GM21390 (cell line): ENCODE measurements around the gene ALLC.
"Not testable (repeated sequence)": the region's sequence is repeated elsewhere in the genome, so short reads cannot be mapped to it uniquely, and the experiment has no call there.

Source experiments
- ATAC-seq: cut with Tn5 transposase; IDR thresholded peaks from one replicate; pipeline ENCODE4 v1.9.1; 2021; ENCODE audit not compliant: unreplicated experiment

ALLC gene

GRCh38 chr2:3626118-3626811, 31.7 kb upstream of the ALLC start:
- ATAC-seq: no peak

- no peak for ATAC-seq
These were observed 31.0 kb upstream of the ALLC start for GRCh38 chr2:3626812-3627499.

GRCh38 chr2:3627500-3628100, 30.4 kb upstream of the ALLC start:
- ATAC-seq: no peak

DNA sequence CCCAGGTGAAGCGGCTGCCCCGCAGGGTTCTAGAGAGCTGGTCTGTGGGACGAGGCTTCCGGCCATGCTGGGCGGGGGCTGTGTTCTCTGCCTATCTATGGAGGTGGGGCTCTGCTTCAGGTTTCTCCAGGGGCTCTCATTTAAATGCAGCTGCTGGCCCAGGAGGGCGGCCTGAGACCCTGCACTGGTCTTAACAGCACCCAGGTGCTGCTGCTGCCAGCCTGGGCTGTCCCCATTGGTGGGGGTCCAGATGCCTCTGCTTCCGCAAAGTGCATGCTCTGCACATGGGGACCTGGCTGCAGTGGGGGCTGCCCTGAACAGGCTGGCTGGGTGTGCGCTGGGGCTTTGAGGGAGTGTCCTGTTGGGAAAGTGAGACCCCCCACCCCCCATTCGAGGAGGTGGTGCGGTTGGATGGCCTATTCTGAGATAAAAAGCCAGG, 29.7 kb upstream of the ALLC start:
- no peak for ATAC-seq

GRCh38 chr2:3628800-3629199, 29.2 kb upstream of the ALLC start:
- no peak for ATAC-seq

DNA sequence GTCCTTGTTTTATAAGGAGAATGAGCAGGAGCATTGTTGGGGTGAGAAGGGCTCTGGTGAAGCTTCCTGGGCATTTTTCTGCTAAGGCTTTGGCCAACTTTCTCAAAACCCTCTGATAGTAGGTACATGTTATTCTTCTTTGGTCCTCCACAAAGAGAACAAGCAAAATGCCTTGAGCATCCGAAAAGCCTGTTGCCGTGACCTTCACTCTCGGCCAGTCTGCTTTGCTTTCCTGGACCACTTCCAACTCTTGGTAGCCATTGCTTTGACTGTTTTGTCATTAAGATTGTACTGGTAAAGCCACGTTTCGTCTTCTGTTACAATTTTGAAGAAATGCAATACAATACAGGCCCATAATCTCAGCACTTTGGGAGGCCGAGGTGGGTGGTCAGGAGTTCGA, 27.4 kb upstream of the ALLC start:
- ATAC-seq: no peak

DNA sequence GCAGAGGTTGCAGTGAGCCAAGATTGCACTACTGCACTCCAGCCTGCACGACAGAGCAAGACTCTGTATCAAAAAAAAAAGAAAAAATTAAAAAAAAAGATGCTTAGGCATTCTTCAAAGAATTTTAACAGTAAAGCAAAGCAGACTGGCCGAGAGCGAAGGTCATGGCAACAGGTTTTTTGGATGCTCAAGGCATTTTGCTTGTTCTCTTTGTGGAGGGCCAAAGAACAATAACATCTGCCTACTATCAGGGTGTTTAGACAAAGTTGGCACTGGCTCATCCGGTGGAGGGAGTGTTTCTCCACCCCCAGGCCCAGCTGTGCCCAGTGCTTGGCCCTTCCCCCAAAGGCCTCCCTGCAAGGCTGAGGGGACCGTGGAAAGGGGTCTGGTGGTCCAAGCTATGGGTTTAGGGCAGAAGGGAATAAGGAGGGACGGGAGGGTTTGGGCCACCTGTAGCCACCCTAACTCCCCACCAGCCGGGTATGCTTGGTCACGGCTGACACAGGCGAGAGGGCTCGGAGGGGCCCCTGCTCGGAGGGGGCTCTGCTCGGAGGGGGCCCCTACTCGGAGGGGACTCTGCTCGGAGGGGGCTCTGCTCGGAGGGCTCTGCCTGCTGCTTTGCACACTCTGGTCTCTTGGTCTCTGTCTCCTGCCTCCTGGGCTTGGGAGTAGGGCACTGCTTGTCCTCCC, 26.7 kb upstream of the ALLC start:
- no peak for ATAC-seq

- no peak for ATAC-seq
These were observed 25.9 kb upstream of the ALLC start for GRCh38 chr2:3631851-3632659.

GRCh38 chr2:3633089-3633981, 24.7 kb upstream of the ALLC start:
- no peak for ATAC-seq

DNA sequence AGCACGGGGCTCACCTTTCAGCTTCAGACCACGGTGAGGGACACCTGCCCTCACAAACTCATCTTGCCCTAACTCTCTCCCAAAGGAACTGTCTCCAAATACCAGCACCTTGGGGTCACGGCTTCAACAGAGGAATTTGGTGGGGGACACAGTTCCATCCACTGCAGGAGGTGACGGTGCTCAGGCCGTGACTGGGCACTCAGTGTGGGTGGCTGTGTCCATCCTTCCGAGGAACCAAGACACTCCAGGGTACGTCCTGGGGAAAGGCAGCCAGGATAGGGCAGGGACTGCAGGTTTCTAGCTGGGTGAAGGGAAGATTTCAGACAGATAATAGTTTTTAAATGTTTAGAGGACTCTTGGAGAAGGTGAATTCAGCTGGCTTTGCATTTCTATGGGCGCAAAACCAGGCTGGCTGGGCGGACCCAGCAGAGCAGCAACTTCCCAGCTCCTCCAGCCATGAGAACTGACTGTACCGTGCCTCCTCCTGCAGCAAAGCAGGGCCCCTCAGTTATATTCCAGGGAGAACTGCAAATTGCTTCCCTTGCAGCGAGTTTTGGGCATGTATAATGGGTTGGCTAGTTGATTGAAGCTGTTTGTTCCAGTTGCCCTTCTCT, 23.9 kb upstream of the ALLC start:
- no peak for ATAC-seq

DNA sequence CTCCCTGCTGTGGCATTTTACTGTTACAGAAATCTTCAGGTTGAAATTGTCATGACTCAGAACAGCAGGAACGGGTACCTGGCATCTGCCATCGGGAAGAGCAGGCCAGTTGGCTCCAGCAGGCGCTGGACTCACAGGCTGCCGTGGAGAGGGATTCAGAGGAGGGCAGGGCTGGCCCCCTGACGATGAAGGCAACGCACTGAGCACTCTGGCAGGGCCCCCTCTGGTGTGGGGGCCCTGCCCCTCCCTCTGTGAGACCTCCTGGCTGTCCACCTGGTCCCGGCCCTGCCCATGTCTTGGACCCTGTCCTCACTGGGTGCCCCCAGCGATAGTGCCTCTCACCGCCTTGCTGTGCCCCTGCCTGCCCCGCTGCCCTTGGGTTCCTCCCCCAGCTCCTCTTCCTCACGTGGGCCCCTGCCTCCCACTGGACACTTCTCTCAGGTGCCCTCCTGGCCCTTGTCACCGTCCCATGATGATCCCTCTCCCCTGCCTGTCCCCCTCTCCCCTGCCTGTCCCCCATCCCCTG, 23.3 kb upstream of the ALLC start:
- ATAC-seq: no peak

DNA sequence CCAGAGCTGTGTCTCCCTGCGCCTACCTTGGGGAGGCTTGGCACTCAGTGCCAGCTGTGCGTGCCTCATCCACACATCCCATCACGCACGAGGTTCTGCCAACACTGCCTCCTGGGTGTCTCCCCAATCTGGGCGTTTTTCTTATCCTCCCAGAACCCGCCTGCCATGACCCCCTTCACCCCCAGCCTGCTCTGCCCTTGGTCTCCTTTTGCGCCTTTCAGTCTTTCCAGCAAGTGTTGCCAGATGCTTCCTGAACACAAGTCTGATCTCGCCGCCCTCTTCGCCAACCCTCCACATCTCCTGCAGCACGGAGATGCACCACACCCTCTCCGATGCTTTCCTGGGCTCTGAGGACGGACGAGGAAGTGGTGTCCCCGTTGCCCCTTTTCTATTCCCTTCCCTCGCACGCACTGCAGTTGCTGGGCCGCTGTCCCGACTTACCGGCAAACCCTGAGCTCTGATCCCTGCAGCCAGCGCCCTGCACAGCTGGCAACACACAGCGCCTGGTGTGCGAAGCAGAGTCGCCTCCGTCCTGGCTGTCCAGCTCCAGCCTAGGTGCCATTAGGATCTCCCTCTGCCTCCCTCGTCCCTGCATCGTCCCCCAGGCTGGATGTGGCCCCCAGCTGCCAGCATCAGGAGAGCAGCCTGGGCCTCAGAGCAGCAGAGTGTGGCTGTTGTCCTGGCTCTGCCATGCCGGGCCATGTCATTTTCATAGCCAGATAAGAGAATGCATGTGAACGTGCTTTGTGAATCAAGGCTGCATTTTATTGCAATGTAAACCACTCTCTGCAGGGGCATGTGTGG, 22.6 kb upstream of the ALLC start:
- ATAC-seq: no peak

- ATAC-seq: not testable (repeated sequence)
These were observed 22.0 kb upstream of the ALLC start for GRCh38 chr2:3635975-3636327.

DNA sequence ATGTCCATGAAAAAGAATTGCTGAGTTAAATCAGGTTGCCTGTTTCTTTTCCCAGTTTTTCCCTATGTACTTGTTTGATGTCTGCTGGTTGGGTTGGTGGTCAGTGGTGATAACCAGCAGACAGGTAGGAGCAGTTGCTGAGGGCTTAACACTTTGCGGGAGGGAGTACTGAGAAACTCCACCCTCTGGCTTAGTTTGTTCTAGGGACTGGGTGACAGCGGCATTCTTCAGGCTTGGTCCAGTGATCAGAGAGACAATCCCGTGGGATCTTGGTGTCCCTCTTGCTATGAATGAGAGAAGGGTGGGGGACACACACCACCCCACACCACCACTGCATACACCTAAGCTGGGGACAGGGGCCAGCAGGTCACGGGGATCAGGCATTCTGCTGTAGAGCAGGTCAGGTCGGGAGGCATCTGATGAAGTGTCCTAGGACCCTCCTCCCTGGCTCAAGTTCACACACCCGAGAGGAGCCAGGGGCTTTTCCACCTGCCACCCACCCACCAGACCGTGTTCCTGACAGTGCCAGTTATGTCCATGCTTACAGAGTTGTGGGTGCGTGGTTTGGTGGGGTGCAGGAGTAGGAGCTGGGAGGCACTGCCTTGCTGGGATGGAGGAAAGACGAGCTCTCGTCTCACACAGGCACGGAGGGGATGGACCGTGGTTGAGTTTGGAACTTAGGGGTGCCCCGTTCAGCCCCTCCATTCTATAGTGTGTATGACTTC, 21.3 kb upstream of the ALLC start:
- ATAC-seq: no peak

GRCh38 chr2:3637311-3637675, 20.7 kb upstream of the ALLC start:
- no peak for ATAC-seq

- ATAC-seq: no peak
These were observed 20.1 kb upstream of the ALLC start for GRCh38 chr2:3637692-3638455.

DNA sequence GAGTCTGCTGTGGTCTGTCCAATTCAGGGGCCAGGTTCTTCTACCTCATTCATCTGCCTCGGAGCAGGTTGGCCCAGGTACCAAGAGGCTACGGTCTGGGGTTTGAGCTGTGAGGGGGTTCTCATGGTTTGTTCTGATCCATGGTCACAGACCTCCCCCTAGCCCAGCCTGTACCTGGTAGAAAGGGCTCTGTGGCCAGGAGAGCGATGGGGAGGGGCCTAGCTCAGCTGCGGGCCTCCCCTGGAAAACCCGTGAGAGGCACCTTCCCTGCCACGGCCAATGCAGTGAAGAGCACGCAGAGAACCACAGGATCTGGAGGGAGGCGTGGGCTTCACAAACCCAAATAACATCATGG, 19.6 kb upstream of the ALLC start:
- no peak for ATAC-seq
